ENCODE measurements around the gene CHRND.

Gene CHRND

DNA sequence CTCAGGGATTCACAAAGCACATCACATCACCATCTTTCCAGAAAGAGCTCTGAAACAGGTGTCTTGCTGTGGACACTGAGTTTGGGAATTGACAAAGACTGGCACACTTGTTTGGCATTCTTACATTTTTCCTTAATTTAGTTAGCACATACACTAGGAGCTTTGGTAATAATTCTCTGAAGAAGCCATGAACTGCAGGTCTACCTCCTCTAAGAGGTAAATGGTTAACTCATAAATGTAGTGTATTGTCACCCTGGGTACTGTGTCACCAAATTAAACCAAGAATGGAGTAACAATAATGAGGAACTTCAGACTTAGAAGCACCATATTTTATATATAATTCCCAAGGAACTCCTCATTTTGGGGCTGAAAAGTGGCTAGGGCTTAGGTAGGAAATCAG lies 47.1 kb downstream of the CHRND start:
- no peak for DNase-seq (ENCODE audit: low read depth in 2 of 2)

DNA sequence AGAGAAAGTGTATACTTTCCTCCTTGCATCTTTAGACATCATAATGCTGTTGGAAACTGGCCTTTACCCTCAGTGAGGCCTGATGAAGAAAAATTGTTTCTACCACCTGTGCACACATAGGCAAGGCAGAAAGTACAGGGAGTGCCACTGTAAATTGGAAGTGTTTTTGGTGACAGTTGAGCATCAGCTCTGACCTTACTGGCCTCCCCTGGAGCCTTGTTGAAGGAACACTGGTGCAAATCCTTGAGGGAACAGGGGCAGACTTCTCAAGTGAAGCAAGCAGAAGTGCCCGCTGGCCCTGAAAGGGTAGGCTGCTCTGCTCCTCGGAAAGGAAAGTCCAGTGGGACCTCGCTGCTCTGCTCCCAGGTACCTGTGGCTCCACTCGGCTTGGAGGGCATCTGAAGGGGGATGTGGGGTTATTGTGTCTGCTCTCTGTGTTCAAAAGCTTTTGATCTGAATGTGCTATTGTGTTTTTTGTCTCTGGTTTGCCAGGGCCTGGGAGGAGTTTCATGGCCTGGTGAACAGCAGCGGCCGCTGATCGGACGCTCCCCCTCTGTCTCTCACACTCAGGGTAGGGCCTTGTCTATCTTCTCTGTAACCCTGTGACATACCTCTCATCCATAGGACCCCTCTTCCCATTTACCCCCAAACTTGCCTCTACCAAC lies 47.9 kb downstream of the CHRND start:
- no peak for DNase-seq (ENCODE audit: low read depth in 2 of 2)

DNA sequence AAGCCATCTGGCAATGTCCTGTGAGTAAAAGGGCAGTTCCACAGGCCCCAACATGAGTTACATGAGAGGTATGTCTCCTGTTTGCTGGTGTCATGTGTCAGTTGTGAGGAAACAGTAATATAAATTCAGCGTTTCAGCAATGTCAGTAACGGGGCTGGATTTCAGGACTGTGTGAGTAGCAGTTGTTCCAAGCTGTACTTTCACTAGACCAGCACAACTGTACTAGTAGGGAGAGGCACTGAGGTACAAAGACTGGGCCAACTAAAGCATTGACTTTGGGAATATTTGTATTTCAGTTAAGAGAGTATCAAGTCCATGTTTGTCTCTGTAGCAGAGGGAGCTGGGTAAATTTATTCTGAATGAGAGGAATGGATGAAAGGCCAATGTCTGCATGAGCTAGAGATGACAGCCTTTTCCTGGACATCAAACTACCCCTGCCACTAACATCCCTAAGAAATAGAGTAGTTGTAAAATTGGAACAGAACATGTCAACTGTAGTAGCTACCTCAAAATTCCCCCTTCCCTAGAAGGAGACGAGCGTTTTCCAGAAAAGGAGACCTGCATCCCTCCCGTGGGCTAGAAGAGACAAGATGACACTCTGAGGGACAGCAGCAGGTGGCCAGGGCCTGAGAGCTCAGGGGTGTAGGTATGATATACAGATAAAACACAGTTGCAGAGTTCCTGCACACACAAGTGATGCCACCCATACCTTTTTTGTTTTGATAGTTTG lies 48.9 kb downstream of the CHRND start:
- DNase-seq (ENCODE audit: low read depth in 2 of 2), result no peak

DNA sequence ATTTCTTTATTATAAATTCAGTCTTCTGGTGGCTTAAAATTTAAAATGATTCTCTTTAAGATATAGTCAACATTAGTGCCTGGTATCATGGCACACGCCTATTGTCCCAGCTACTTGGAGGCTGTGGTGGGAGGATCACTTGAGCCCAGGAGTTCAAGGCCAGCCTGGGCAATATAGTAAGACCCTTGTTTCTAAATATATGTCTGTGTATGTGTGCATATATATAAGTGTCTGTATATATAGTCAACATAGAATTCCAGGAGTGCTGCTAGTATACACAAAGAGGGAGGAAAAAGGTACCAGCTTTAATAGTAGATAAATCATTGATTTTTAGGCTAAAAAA lies 49.4 kb downstream of the CHRND start:
- no peak for DNase-seq (ENCODE audit: low read depth in 2 of 2)

DNA sequence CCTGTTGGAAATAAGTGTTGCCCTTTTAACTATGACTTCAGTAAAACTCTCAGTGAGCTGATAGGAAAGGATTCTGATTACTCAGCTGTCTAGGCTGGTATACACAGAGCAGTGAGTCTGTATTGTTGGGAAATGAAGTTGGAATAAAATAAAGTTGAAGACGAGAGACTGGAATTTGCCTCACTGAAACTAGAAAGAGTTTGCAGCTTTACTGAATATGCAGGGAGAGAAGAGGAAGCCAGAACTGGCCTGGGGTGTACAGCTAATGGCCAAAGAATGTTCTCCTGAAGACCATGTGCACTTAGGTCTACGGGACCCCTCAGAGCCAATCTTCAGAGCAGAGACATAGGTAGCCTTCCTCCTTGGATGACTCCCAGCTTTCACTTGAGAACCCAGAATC lies 51.0 kb downstream of the CHRND start:
- DNase-seq (ENCODE audit: low read depth in 2 of 2), result no peak

DNA sequence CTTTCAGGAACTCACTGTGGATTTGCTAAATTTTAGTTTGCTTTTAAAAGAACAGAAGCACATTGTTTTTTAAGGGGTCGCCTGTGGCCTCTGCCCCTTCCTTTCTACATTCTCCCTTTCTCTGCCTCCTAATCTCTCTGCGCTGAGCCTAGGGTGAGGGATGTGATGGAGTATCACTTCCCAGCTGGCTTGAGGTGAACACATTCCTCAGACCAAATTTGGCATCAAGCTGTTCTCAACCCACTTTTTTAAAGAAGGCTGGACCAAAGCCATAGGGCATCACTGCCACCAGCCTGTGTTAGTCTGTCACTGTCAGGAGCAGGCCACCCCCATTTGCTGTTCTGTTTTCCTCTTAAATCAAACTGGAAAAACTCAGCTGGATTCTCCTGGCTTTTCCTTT lies 51.9 kb downstream of the CHRND start:
- DNase-seq (ENCODE audit: low read depth in 2 of 2), result no peak

DNA sequence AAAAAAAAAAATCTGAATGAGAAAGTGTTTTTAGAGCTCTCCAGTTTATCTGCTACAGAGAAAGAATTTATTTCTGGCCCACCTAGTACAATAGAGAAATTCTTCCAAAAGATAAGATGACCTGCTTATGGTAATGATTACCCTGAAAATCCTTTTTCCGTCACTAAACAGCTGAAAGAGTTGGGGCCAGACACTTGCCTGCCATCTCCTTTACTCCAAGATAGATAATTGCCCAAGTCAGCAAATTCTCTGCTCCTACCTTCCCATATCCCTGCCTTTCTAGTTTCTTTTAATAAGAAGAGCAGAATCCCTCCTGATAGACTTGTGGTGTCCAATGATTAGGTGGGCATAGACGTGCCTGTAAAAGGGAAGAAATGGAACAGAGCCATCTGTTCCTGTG lies 52.7 kb downstream of the CHRND start:
- no peak for DNase-seq (ENCODE audit: low read depth in 2 of 2)

DNA sequence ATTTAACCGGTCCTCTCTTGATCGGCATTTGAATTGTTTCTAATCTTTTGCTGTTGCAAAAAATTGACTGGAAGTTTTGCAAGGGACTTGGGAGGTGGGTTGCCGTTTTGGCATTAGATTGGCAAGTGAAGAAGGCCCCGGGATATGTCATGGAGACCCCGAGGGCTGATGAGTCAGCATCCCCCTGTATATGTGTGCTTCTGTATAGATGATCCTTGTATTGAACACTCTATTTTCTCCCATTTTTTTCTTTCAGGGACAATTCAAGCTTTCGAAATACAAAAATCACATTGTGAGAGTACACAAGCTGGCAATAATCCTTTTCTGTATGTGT lies 54.7 kb downstream of the CHRND start:
- DNase-seq (ENCODE audit: low read depth in 2 of 2), result no peak

DNA sequence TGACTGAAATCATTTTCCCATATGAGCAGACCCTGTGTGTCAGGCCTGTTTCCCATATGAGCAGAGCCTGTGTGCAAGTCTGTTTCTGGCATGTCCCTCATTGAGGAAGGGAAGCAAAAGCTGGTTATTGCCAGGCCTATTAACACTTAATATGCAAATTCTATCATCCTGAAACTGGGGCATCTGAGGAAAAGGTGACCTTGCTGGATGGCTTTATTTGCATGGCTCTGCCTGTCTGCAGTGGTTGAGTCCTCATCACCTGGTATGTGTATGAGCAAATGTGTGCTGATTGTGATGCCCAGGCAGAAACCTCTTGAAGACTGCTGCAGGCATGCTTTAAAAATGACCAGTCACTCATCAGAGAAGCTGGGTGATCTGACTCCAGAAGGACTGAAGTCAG lies 55.8 kb downstream of the CHRND start:
- no peak for DNase-seq (ENCODE audit: low read depth in 2 of 2)

DNA sequence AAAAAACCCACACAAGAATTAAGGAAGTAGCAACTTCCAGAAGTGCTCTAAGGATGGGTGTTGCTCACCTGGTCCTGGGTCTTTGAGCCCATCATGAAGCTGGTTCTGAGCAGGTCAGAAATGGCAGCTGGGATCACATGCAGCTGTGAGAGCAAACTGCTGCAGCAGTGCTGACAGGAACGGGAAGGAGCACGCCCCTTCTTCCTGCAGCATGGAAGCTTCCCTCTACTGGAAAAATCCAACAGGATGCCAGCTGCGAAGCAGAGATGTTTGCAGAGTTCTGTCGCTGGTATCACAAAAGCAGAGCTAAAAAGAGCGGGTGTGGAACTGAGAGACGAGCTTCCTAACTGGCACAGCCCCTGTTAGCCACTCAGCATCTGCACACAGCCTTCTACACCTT lies 58.3 kb downstream of the CHRND start:
- DNase-seq (ENCODE audit: low read depth in 2 of 2), result no peak
